A549 (cell line): ENCODE measurements around the gene LRRC19. TPM values are rescaled to one million over a fixed set of nuclear protein-coding genes. Genes with fewer than 3 reads are reported as not detected.

Experiments
- ATAC-seq, 2 experiments: fragments of 200-7000 bp in 1 of 2; fragments of >200 bp in 1 of 2; cut with Nextera tagmentation in 1 of 2; cut with Tn5 transposase in 1 of 2; 3 replicates each; pipeline versions ENCODE4 v1.8.0 to v1.9.1; 2018 to 2020; ENCODE audit warnings: mild to moderate bottlenecking in 1 of 2, moderate library complexity in 1 of 2
- CTCF ChIA-PET: fragments of 300-600 bp; sonication (Branson Sonifier 250); formaldehyde crosslinking; extraction: SDS; loops from one replicate; lab custom pipeline; 2021; ENCODE audit warnings: antibody characterized with exemption, inconsistent platforms; lab: Yijun Ruan, JAX
- POLR2A ChIA-PET: fragments of 350-600 bp; formaldehyde crosslinking; extraction: SDS; loops from one replicate; lab custom pipeline; 2021; ENCODE audit warnings: antibody characterized with exemption, inconsistent platforms; lab: Yijun Ruan, JAX
- DNase-seq, 2 experiments: peaks; one replicate each; pipeline versions ENCODE4 v3.0.0 to v3.0.0-alpha.2; 2011 to 2016; ENCODE audit warnings: low read depth in 1 of 2, low spot score in 1 of 2
- FAIRE-seq: peaks from 2 replicates; lab custom pipeline; 2011; peaks lifted over from hg19 to GRCh38; lab: Jason Lieb, UNC
- H3K27ac ChIP-seq, 2 experiments: fragments of >200 bp; sonication (Bioruptor Twin); formaldehyde crosslinking; 3 replicates each; pipeline ENCODE4 v1.5.1; 2016 to 2017
- H3K4me1 ChIP-seq: fragments of >200 bp; sonication (Bioruptor Twin); formaldehyde crosslinking; 3 replicates; pipeline ENCODE4 v1.6.1; 2016
- H3K4me2 ChIP-seq: fragments of >200 bp; sonication (Bioruptor Twin); formaldehyde crosslinking; 3 replicates; pipeline ENCODE4 v1.6.1; 2016
- H3K4me3 ChIP-seq: fragments of >200 bp; sonication (Bioruptor Twin); formaldehyde crosslinking; 3 replicates; pipeline ENCODE4 v1.5.1; 2016
- H3K9me3 ChIP-seq: fragments of >200 bp; sonication (Bioruptor Twin); formaldehyde crosslinking; 3 replicates; pipeline ENCODE4 v1.6.1; 2016
- CBX8 ChIP-seq: fragments of 200-600 bp; sonication (generic); IDR thresholded peaks from 2 replicates; pipeline ENCODE4 v1.6.1; 2016
- CEBPB ChIP-seq, 2 experiments: fragments of >200 bp in 1 of 2; sonication (Bioruptor Twin) in 1 of 2; formaldehyde crosslinking in 1 of 2; IDR thresholded peaks; 2 replicates each; pipeline ENCODE4 v1.6.1; 2012 to 2016
- CHD4 ChIP-seq: fragments of 200-600 bp; sonication (generic); IDR thresholded peaks from 2 replicates; pipeline ENCODE4 v1.6.1; 2016; ENCODE audit warnings: antibody characterized with exemption, mild to moderate bottlenecking, borderline replicate concordance
- E2F6 ChIP-seq: IDR thresholded peaks from 2 replicates; pipeline ENCODE4 v1.6.1; 2012; ENCODE audit warnings: low read depth, borderline replicate concordance
- EHF ChIP-seq: fragments of 250-450 bp; sonication (Bioruptor Pico); IDR thresholded peaks from 2 replicates; pipeline ENCODE4 v1.5.0; 2020; ENCODE audit warnings: mild to moderate bottlenecking
- EHMT2 ChIP-seq: fragments of 200-600 bp; sonication (generic); IDR thresholded peaks from 2 replicates; pipeline ENCODE4 v1.6.1; 2016; ENCODE audit warnings: antibody characterized with exemption, low read depth, mild to moderate bottlenecking, moderate library complexity
- FOSL2 ChIP-seq, 2 experiments: fragments of 450-650 bp in 1 of 2; fragments of >200 bp in 1 of 2; sonication (Bioruptor Twin) in 1 of 2; formaldehyde crosslinking; IDR thresholded peaks; 2 replicates each; pipeline versions ENCODE4 v1.5.0 to v1.6.1; 2016 to 2020; ENCODE audit warnings: mild to moderate bottlenecking in 1 of 2, moderate library complexity in 1 of 2
- HEYL ChIP-seq: fragments of 250-450 bp; sonication (Bioruptor Pico); IDR thresholded peaks from 2 replicates; pipeline ENCODE4 v1.8.0; 2021; ENCODE audit warnings: mild to moderate bottlenecking, moderate library complexity
- HOXB5 ChIP-seq: fragments of 250-450 bp; sonication (Bioruptor Pico); IDR thresholded peaks from 2 replicates; pipeline ENCODE4 v1.5.0; 2020; ENCODE audit warnings: mild to moderate bottlenecking, moderate library complexity
- JUNB ChIP-seq: fragments of >200 bp; sonication (Bioruptor Twin); formaldehyde crosslinking; IDR thresholded peaks from 2 replicates; pipeline ENCODE4 v1.6.1; 2016
- KDM1A ChIP-seq: fragments of 200-600 bp; sonication (generic); IDR thresholded peaks from 2 replicates; pipeline ENCODE4 v1.6.1; 2016; ENCODE audit warnings: low read depth, mild to moderate bottlenecking
- NFE2L2 ChIP-seq: fragments of 150-350 bp; conservative IDR thresholded peaks from 2 replicates; pipeline ENCODE4 v1.6.1; 2014; ENCODE audit warnings: low read length
- RAD21 ChIP-seq, 2 experiments: fragments of >200 bp in 1 of 2; sonication (Bioruptor Twin) in 1 of 2; formaldehyde crosslinking in 1 of 2; IDR thresholded peaks in 1 of 2; conservative IDR thresholded peaks in 1 of 2; 2 replicates in 1 of 2; 3 replicates in 1 of 2; pipeline ENCODE4 v1.6.1; 2012 to 2018; ENCODE audit warnings: inconsistent platforms in 1 of 2
- RARB ChIP-seq: fragments of 250-450 bp; sonication (Bioruptor Pico); IDR thresholded peaks from 2 replicates; pipeline ENCODE4 v1.8.0; 2021; ENCODE audit warnings: mild to moderate bottlenecking, moderate library complexity
- TFCP2L1 ChIP-seq: fragments of 250-450 bp; sonication (Bioruptor Pico); IDR thresholded peaks from 2 replicates; pipeline ENCODE4 v1.5.0; 2021; ENCODE audit warnings: mild to moderate bottlenecking
- TP53 ChIP-seq: fragments of 250-450 bp; sonication (Bioruptor Pico); IDR thresholded peaks from 2 replicates; pipeline ENCODE4 v1.5.0; 2021; ENCODE audit warnings: mild to moderate bottlenecking, moderate library complexity
- WGBS: methylation state at CpG from one replicate; pipeline ENCODE4 v1.1.6; 2017; ENCODE audit errors: missing lambda C conversion rate; 5-methylcytosine and 5-hydroxymethylcytosine counted together
- polyA minus RNA-seq: library from RNA; depleted of rRNA, polyadenylated mRNA; stranded (reverse); fragments of >200 nt; gene quantifications from 2 replicates; pipeline ENCODE4 v1.2.3, GENCODE V29; 2011; rRNA and poly(A)+ RNA removed
- polyA plus RNA-seq, 4 experiments: library from polyadenylated mRNA; depleted of rRNA in 3 of 4; stranded (reverse); fragments of >200 nt; fragmentation: RNase III in 1 of 4; extraction: RNeasy Plus Mini Kit Qiagen cat#74134 plus additional on column Dnase treatment in 1 of 4; gene quantifications; 2 replicates in 3 of 4; 3 replicates in 1 of 4; pipeline ENCODE4 v1.2.3, GENCODE V29; 2011 to 2017
- TF ChIP-seq, protein P1 (sequence below): fragments of 250-450 bp; sonication (Bioruptor Pico); IDR thresholded peaks from 2 replicates; pipeline ENCODE4 v1.5.0; 2020; ENCODE audit warnings: low read depth, mild to moderate bottlenecking, moderate library complexity
- TF ChIP-seq, protein P2 (sequence below): IDR thresholded peaks from 2 replicates; pipeline ENCODE4 v1.6.1; 2012

LRRC19 gene, protein sequence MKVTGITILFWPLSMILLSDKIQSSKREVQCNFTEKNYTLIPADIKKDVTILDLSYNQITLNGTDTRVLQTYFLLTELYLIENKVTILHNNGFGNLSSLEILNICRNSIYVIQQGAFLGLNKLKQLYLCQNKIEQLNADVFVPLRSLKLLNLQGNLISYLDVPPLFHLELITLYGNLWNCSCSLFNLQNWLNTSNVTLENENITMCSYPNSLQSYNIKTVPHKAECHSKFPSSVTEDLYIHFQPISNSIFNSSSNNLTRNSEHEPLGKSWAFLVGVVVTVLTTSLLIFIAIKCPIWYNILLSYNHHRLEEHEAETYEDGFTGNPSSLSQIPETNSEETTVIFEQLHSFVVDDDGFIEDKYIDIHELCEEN
- polyA plus RNA-seq (2011; rRNA removed) = 0.09 TPM in 1 of 2 replicates, not detected in the other
- polyA plus RNA-seq (2012; cell fraction: cytosol; rRNA removed) = not detected in 2 replicates
- polyA plus RNA-seq (2012; cell fraction: nucleus; rRNA removed) = not detected in 2 replicates
- 0.11 TPM in 1 of 3 replicates, not detected in the others for polyA plus RNA-seq (2017; fragmentation: RNase III; extraction: RNeasy Plus Mini Kit Qiagen cat#74134 plus additional on column Dnase treatment)
- not detected in 2 replicates for polyA minus RNA-seq

GRCh38 chr9:27005491-27005890 is at the start of gene LRRC19:
TSS of gene LRRC19 (minus strand) at chr9:27005672. CDS start at chr9:26999694, 5,978 bp downstream.
- FAIRE-seq (peak; percentile 36), ATAC-seq (no peak), DNase-seq (no peak)
- CTCF ChIA-PET = no interaction called here
- H3K4me3 ChIP-seq = no peak within 1 kb of the TSS
- H3K4me1 ChIP-seq = no peaks in the 10 kb centered on the region
- 67% methylated on average over 3 of the region's 3 CpGs for WGBS
- POLR2A ChIA-PET = no interaction called here
- no peak within 1 kb of the TSS for H3K4me2 ChIP-seq
- TF ChIP-seq CHD4 (no peak), CEBPB (IDR thresholded peaks at IDR 0.05) (no peak), EHF (CRISPR knock-in tag) (no peak), EHMT2 (no peak), E2F6 (no peak), NFE2L2 (no peak), JUNB (no peak)
- H3K9me3 ChIP-seq = no peaks in the 10 kb centered on the region
- no peak within 1 kb of the TSS for H3K27ac ChIP-seq

DNA sequence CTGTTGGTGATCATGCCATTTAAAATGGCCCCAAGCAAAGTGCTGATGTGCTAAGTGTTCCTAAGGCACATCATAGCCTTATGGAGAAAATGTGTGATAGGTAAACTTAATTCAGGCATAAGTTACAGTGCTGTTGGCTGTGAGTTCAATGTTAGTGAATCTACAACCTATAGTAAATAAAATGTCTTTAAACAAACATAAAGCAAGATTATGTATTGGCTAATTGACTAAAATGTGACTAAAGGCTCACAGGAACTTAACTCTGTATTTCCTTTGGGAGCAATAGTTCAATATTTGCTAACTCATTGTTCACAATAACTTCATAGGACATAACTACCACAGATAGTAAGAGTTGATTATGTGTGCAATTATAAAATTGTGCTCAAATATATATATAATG is 49.4 kb upstream of the LRRC19 start:
- ATAC-seq = no peak
- no peak for DNase-seq
- no peaks in the 10 kb centered on the region for H3K9me3 ChIP-seq
- POLR2A ChIA-PET = no interaction called here
- no peak for FAIRE-seq
- no peak overlapping the region for H3K4me2 ChIP-seq
- no peak overlapping the region for H3K4me3 ChIP-seq
- no peak overlapping the region for H3K27ac ChIP-seq
- peaks cover 17% of the 10 kb centered on the region; the same call in 2 of the 3 replicates for H3K4me1 ChIP-seq
- no peak for TF ChIP-seq FOSL2 (IDR thresholded peaks at IDR 0.05)
- TF ChIP-seq FOSL2 (CRISPR knock-in tag; IDR thresholded peaks at IDR 0.05) = no peak
- TF ChIP-seq TP53 (CRISPR knock-in tag) = no peak
- no peak for TF ChIP-seq TFCP2L1
- TF ChIP-seq KDM1A = no peak
- no peak for TF ChIP-seq RARB (CRISPR knock-in tag)
- TF ChIP-seq RAD21 (conservative IDR thresholded peaks at IDR 0.05 in 1 of 2, IDR thresholded peaks at IDR 0.05 in 1 of 2) = no peak
- TF ChIP-seq HOXB5 (CRISPR knock-in tag) = no peak
- TF ChIP-seq HEYL (CRISPR knock-in tag) = no peak
- TF ChIP-seq, protein P1, sequence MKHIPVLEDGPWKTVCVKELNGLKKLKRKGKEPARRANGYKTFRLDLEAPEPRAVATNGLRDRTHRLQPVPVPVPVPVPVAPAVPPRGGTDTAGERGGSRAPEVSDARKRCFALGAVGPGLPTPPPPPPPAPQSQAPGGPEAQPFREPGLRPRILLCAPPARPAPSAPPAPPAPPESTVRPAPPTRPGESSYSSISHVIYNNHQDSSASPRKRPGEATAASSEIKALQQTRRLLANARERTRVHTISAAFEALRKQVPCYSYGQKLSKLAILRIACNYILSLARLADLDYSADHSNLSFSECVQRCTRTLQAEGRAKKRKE (CRISPR knock-in tag) = no peak
- CTCF ChIA-PET = no interaction called here

DNA sequence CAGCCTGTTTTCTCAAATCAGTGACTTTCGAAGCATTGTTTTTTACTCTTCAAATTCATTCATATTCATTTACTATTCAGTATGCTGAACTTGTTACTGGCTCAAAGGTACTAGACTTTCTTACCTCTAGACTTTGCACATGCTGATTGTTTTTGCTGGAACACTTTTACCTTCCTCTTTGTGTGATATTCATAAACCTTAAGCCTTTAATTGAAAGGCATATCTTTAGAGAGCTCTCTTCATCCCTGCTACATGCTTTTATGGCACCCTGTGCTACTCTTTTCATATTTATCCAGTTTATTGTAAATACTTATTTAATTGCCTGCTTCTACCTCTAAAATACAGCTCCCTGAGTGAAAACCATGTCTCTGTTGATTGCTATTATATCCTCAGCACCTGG is 48.7 kb upstream of the LRRC19 start:
- Histone ChIP-seq H3K4me2 (no peak overlapping the region), H3K4me3 (no peak overlapping the region)
- CTCF ChIA-PET = no interaction called here
- 94% methylated on average over 1 of the region's 1 CpG for WGBS
- TF ChIP-seq, protein P2, sequence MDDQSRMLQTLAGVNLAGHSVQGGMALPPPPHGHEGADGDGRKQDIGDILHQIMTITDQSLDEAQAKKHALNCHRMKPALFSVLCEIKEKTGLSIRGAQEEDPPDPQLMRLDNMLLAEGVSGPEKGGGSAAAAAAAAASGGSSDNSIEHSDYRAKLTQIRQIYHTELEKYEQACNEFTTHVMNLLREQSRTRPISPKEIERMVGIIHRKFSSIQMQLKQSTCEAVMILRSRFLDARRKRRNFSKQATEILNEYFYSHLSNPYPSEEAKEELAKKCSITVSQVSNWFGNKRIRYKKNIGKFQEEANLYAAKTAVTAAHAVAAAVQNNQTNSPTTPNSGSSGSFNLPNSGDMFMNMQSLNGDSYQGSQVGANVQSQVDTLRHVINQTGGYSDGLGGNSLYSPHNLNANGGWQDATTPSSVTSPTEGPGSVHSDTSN = no peak
- TF ChIP-seq FOSL2 (IDR thresholded peaks at IDR 0.05) (no peak), FOSL2 (CRISPR knock-in tag; IDR thresholded peaks at IDR 0.05) (no peak), CBX8 (no peak)
- TF ChIP-seq, protein P1 (CRISPR knock-in tag) = no peak
- TF ChIP-seq, all 56 proteins: peak for 0
- Histone ChIP-seq H3K4me1 (peaks cover 17% of the 10 kb centered on the region; the same call in 2 of the 3 replicates), H3K9me3 (no peaks in the 10 kb centered on the region), H3K27ac (no peak overlapping the region)
- ATAC-seq (no peak), DNase-seq (no peak), FAIRE-seq (no peak)
- POLR2A ChIA-PET = no interaction called here
